Activated B cell treated with CpG ODN at 0.5 μM for 24 hours (primary cell): ENCODE data around the gene ZNF263. TPM values are rescaled to one million over a fixed set of nuclear protein-coding genes. Genes with fewer than 3 reads are reported as not detected.

Source experiments
- ATAC-seq: fragments of 200-7000 bp; cut with Tn5 transposase; one replicate; pipeline ENCODE4 v1.10.0; 2021; ENCODE audit warnings: low read depth, mild to moderate bottlenecking, moderate library complexity
- CTCF ChIA-PET: fragments of 350-600 bp; sonication (Branson Sonifier 250); formaldehyde crosslinking; loops from one replicate; lab custom pipeline; 2021; ENCODE audit warnings: antibody characterized with exemption; lab: Charles Lee
- POLR2A ChIA-PET: fragments of 350-600 bp; sonication (Branson Sonifier 250); formaldehyde crosslinking; loops from one replicate; lab custom pipeline; 2021; ENCODE audit warnings: antibody characterized with exemption; lab: Charles Lee
- DNase-seq: peaks from one replicate; pipeline ENCODE4 v3.0.0; 2022
- H3K27ac Mint-ChIP-seq: one replicate; pipeline ENCODE4 v1.8.0; 2020; ENCODE audit warnings: mixed read lengths
- H3K27me3 Mint-ChIP-seq: one replicate; pipeline ENCODE4 v1.8.0; 2021; ENCODE audit warnings: mixed read lengths
- H3K36me3 Mint-ChIP-seq: one replicate; pipeline ENCODE4 v1.8.0; 2021; ENCODE audit warnings: low read depth, mixed read lengths
- H3K4me1 Mint-ChIP-seq: one replicate; pipeline ENCODE4 v1.8.0; 2021; ENCODE audit warnings: mixed read lengths
- H3K4me3 Mint-ChIP-seq: one replicate; pipeline ENCODE4 v1.8.0; 2020; ENCODE audit warnings: mild to moderate bottlenecking, mixed read lengths
- H3K9me3 Mint-ChIP-seq: one replicate; pipeline ENCODE4 v1.8.0; 2020; ENCODE audit warnings: mixed read lengths
- CTCF ChIP-seq: fragments of 200-600 bp; IDR thresholded peaks from one replicate; pipeline ENCODE4 v1.8.0; 2022; ENCODE audit warnings: antibody characterized with exemption, mild to moderate bottlenecking
- intact Hi-C: fragments of 100-400 bp; cut with micrococcal nuclease; formaldehyde crosslinking; loops from one replicate; pipeline ENCODE4 v1.15.1; 2024
- total RNA-seq: library from RNA; stranded (reverse); gene quantifications from 2 replicates; pipeline ENCODE4 v1.2.3, GENCODE V29; 2022

ZNF263 gene
- total RNA-seq, 1 donor from 2014 or later = 42.9 TPM

GRCh38 chr16:3295209-3295608 lies 11.9 kb downstream of the ZNF263 start:
- TF ChIP-seq CTCF = no peak
- no peak overlapping the region for H3K27ac Mint-ChIP-seq
- peaks cover 28% of the 10 kb centered on the region for H3K9me3 Mint-ChIP-seq
- POLR2A ChIA-PET = interaction anchor here (4.1 kb wide), 1 partner anchor 12 kb away, joined by 17 read pairs; the partner anchor contains the start of gene ZNF263
- ATAC-seq (no peak), DNase-seq (no peak)
- intact Hi-C loops = no loop called here
- no peak overlapping the region for H3K4me3 Mint-ChIP-seq
- CTCF ChIA-PET = no interaction called here
- peaks cover 6% of the 10 kb centered on the region for H3K4me1 Mint-ChIP-seq
- no peaks in the 10 kb centered on the region for H3K27me3 Mint-ChIP-seq
- H3K36me3 Mint-ChIP-seq = peaks cover 75% of the 10 kb centered on the region

- no peak for ATAC-seq
- no peak overlapping the region for H3K27ac Mint-ChIP-seq
- peaks cover 75% of the 10 kb centered on the region for H3K36me3 Mint-ChIP-seq
- ChIA-PET POLR2A (interaction anchor here (4.1 kb wide), 1 partner anchor 12 kb away, joined by 17 read pairs; the partner anchor contains the start of gene ZNF263), CTCF (no interaction called here)
- peaks cover 26% of the 10 kb centered on the region for H3K9me3 Mint-ChIP-seq
- H3K4me1 Mint-ChIP-seq = peaks cover 6% of the 10 kb centered on the region
- H3K4me3 Mint-ChIP-seq = no peak overlapping the region
- DNase-seq = no peak
- no peak for TF ChIP-seq CTCF
- intact Hi-C loops = no loop called here
- H3K27me3 Mint-ChIP-seq = no peaks in the 10 kb centered on the region
Measured at GRCh38 chr16:3295783-3296182, 12.5 kb downstream of the ZNF263 start.

GRCh38 chr16:3304370-3304769 lies 21.1 kb downstream of the ZNF263 start:
- ChIA-PET CTCF (interaction anchor here (1.0 kb wide), 1 partner anchor 15 kb away, joined by 3 read pairs; no protein-coding TSS in a partner anchor), POLR2A (interaction anchor here (1.0 to 4.7 kb wide), 10 partner anchors 12 to 196 kb away, joined by 3 to 57 read pairs (median 4); partner anchors contain the start of genes CLUAP1, ZNF174, ZNF200 and ZNF263)
- Mint-ChIP-seq H3K4me1 (peaks cover 26% of the 10 kb centered on the region), H3K4me3 (peak overlapping the region; percentile 88), H3K27me3 (no peaks in the 10 kb centered on the region), H3K9me3 (peaks cover 7% of the 10 kb centered on the region), H3K36me3 (peaks cover 54% of the 10 kb centered on the region), H3K27ac (peak overlapping the region; percentile 88)
- intact Hi-C loops = loop anchor here (2.0 kb wide), 1 partner anchor 154 kb away; no protein-coding TSS in a partner anchor
- ATAC-seq (no peak), DNase-seq (no peak)
- no peak for TF ChIP-seq CTCF

GRCh38 chr16:3305109-3306068 lies 22.1 kb downstream of the ZNF263 start, which contains the start of the genes TIGD7 and ZNF75A:
TSS of gene TIGD7 (minus strand) at chr16:3305430. CDS start at chr16:3300614, 4,816 bp downstream.
TSS of gene ZNF75A (plus strand) at chr16:3305497. CDS start at chr16:3308429, 2,932 bp downstream.
- DNase-seq = peak; percentile 83
- ChIA-PET POLR2A (interaction anchor here (0.7 to 4.7 kb wide), 14 partner anchors 13 to 195 kb away, joined by 3 to 57 read pairs (median 6); partner anchors contain the start of genes CLUAP1, ZNF174, ZNF200 and ZNF263), CTCF (interaction anchor here (1.0 kb wide), 1 partner anchor 16 kb away, joined by 3 read pairs; no protein-coding TSS in a partner anchor)
- Mint-ChIP-seq H3K36me3 (peaks cover 54% of the 10 kb centered on the region), H3K27me3 (no peaks in the 10 kb centered on the region), H3K9me3 (peaks cover 5% of the 10 kb centered on the region), H3K4me3 (peak within 1 kb of the TSS; percentile 88), H3K4me1 (peaks cover 26% of the 10 kb centered on the region), H3K27ac (peak within 1 kb of the TSS; percentile 88)
- no peak for TF ChIP-seq CTCF
- intact Hi-C loops = loop anchor here (1.0 to 5.0 kb wide), 7 partner anchors 22 to 195 kb away; partner anchors contain the start of genes ZNF174, ZNF200, ZNF263 and ZSCAN32
- peak; percentile 91 for ATAC-seq
